Activated CD4-positive, alpha-beta T cell treated with anti-CD3 and anti-CD28 coated beads, Interleukin-2, amount 50 U/mL, for 24 hours (primary cell): ENCODE measurements around the gene SLC6A8.
A peak's percentile ranks its signal among the peaks of the same experiment; 100 is the strongest.

Experiments used
- DNase-seq, 2 donors: peaks; one replicate each; pipeline ENCODE4 v3.0.0-alpha.2; 2020; ENCODE audit warnings: low read depth in 1 of 2, low spot score in 1 of 2

The SLC6A8 gene

GRCh38 chrX:153648358-153649177 lies 39.2 kb upstream of the SLC6A8 start:
- DNase-seq, result no peak

- DNase-seq, result no peak
These were observed 38.4 kb upstream of the SLC6A8 start for GRCh38 chrX:153649178-153649914.

- no peak for DNase-seq
These were observed 37.6 kb upstream of the SLC6A8 start for GRCh38 chrX:153649915-153650782.

- no peak for DNase-seq
These were observed 36.8 kb upstream of the SLC6A8 start for GRCh38 chrX:153650959-153651358.

GRCh38 chrX:153651540-153652079 lies 36.1 kb upstream of the SLC6A8 start:
- no peak for DNase-seq

- DNase-seq, result no peak
These were observed 34.2 kb upstream of the SLC6A8 start for GRCh38 chrX:153653556-153653955.

- DNase-seq, result no peak
These were observed 30.6 kb upstream of the SLC6A8 start for GRCh38 chrX:153657161-153657560.

GRCh38 chrX:153659268-153659667 lies 28.5 kb upstream of the SLC6A8 start:
- DNase-seq, result no peak

- DNase-seq, result peak; percentile 27 to 35
These were observed 25.5 kb upstream of the SLC6A8 start for GRCh38 chrX:153662266-153662665.

- no peak for DNase-seq
These were observed 21.9 kb upstream of the SLC6A8 start for GRCh38 chrX:153665726-153666306.

GRCh38 chrX:153667281-153667955 lies 20.3 kb upstream of the SLC6A8 start:
- DNase-seq, result no peak

GRCh38 chrX:153667956-153668396 lies 19.8 kb upstream of the SLC6A8 start:
- peak; percentile 68 to 69 for DNase-seq

GRCh38 chrX:153668423-153669173 lies 19.1 kb upstream of the SLC6A8 start:
- DNase-seq, result no peak

- DNase-seq, result no peak
These were observed 18.4 kb upstream of the SLC6A8 start for GRCh38 chrX:153669174-153669890.

- DNase-seq, result no peak
These were observed 17.6 kb upstream of the SLC6A8 start for GRCh38 chrX:153669901-153670731.

GRCh38 chrX:153670748-153671588 lies 16.8 kb upstream of the SLC6A8 start:
- DNase-seq, result no peak
